ENCODE results near the gene SYNPO2. TPM values are rescaled to one million over a fixed set of nuclear protein-coding genes. Genes with fewer than 3 reads are reported as not detected.

Gene SYNPO2
- total and polyA plus RNA-seq, 2 of the 13 experiments (the other 11 are each of a cell fraction or from before 2014, with no cell fraction given), result not detected

Other genes starting within 250 kb of the SYNPO2 start
- 44.9 and 68.5 TPM in 2 replicates for gene METTL14, start 203.5 kb upstream of the SYNPO2 start, total RNA-seq (2016; rRNA removed; fragmentation: Illumina TruSeq; extraction: Trizol)
- 10.0 and 11.6 TPM in 2 replicates for gene METTL14, start 203.5 kb upstream of the SYNPO2 start, polyA plus RNA-seq (2011; rRNA removed)
- 51.1 and 78.6 TPM in 2 replicates for gene SEC24D, start 52.7 kb upstream of the SYNPO2 start, total RNA-seq (2016; rRNA removed; fragmentation: Illumina TruSeq; extraction: Trizol)
- 21.6 and 30.0 TPM in 2 replicates for gene SEC24D, start 52.7 kb upstream of the SYNPO2 start, polyA plus RNA-seq (2011; rRNA removed)
- gene MYOZ2, start 247.0 kb downstream of the SYNPO2 start, total RNA-seq (2016; rRNA removed; fragmentation: Illumina TruSeq; extraction: Trizol), result not detected in 2 replicates
- gene MYOZ2, start 247.0 kb downstream of the SYNPO2 start, polyA plus RNA-seq (2011; rRNA removed), result 0.03 TPM in 1 of 2 replicates, not detected in the other

All from HepG2 (cell line).